LNCAP (cell line): ENCODE results near the gene IFIT2.

Experiments used
- TF ChIP-seq, protein P1 (sequence below): fragments of 450-650 bp; IDR thresholded peaks from 2 replicates; pipeline ENCODE4 v1.5.1; 2017; ENCODE audit warnings: mild to moderate bottlenecking

The IFIT2 gene

DNA sequence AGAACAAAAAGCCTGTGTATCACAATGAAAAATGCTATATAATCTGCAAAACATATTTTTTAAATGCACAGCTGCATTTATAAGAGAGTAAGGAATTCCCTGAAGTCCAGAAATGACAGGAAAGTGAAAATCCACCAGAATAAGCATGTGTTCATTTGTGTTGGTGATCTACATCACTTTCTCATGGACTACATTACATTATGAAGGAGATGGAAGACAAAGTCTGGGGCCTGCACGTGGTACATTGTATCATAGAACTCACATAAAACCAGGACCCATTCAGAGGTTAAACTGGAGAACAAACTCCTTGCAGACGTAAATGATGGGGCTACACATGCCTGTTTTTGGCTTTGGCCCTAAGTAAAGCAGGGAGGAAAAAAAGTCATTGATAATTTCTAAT is 42.3 kb downstream of the IFIT2 start:
- TF ChIP-seq, protein P1, sequence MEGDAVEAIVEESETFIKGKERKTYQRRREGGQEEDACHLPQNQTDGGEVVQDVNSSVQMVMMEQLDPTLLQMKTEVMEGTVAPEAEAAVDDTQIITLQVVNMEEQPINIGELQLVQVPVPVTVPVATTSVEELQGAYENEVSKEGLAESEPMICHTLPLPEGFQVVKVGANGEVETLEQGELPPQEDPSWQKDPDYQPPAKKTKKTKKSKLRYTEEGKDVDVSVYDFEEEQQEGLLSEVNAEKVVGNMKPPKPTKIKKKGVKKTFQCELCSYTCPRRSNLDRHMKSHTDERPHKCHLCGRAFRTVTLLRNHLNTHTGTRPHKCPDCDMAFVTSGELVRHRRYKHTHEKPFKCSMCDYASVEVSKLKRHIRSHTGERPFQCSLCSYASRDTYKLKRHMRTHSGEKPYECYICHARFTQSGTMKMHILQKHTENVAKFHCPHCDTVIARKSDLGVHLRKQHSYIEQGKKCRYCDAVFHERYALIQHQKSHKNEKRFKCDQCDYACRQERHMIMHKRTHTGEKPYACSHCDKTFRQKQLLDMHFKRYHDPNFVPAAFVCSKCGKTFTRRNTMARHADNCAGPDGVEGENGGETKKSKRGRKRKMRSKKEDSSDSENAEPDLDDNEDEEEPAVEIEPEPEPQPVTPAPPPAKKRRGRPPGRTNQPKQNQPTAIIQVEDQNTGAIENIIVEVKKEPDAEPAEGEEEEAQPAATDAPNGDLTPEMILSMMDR: no peak

DNA sequence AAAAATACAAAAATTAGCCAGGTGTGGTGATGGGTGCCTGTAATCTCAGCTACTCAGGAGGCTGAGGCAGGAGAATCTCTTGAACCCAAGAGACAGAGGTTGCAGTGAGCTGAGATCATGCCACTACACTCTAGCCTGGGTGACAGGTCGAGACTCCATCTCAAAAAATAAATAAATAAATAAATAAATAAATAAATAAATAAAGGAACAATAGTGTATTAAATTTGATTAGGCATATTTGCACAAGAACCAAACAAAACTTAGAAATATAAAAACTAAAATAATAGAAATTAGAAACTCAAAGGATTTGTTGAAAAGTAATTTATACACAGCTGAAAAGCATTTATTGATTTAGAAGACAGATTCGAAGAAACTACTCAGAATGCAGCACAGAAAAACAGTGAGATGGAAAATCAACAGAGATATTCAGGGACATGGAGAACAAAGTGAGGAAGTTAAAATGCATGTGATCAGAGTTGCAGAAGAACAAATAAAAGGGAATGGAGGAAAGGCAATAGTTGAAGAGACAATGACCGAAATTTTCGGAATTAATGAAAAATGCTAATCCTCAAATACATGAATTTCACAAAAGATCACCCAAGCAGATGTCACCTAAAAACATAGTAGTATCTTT is 43.6 kb downstream of the IFIT2 start:
- TF ChIP-seq, protein P1: no peak

DNA sequence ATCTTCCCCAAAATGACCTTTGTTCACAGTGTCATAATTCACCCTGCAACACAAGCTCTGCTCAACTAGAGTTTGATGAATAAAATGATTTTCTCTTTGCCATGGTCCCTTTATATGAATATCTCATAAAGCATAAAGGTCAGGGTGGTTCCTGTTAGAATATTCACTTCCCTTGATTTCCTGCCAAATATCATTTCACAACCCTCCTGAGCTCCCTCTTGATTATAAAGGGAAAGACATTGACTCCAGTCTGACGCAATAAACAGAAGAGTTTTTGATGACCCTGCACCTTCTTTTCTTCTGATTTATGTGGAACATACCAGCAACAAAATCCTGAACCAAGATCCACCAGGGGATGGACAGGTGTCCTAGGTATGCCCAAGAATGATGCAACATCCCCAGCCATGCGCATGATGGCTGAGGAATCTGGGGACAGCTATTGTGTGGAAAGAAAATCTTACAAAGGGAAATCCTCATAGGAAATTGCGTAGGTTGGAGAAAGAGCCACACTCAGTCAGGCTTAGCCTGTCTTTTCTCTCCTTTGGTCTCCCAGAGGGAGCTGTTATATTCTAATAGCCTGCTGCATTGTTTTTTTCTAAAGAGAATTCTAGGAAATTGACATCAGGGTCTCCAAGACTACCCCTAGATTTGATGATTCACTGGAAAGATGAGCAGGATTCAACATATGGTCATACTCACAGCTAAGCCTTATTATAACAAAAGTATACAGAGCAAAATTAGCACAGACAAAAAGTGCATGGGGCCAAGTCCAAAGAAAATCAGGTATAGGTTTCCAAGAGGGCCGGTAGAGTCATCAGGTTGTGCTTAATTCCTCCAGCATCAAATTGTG is 44.8 kb downstream of the IFIT2 start:
- TF ChIP-seq, protein P1: no peak

DNA sequence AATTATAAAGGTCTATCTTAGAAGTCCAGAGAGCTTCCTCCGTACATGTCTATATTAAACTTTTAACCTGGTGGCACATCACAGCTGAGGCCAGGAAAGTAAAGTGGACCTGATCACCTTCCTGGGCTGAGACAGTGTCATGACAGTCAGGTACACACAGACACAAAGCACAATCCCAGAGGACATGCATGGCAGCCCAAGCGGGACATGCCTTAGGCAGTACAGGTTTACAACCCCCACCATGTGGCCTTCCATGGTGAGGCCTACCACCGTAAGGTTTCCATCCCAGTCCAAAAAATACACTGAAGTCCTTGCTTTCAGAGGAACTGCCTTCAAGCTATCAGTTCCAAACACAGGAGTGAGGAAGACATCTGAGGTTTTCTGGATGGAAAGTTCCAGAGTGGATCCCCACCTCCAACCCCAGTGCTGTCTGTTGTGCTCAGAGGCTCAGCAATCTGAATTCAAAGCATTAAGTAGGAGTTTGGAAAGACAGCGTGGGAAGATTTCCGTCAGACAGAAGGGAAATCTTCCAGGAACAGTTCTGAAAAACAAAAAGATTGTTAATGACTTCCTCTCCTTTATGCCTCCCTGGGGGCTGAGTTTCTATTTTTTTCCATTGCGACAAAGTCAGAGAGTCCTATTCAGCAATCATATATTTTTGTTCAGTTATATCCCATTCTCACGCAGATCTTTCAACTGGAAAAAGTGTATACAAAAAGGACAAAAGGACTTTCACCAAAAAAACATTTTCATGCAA is 46.0 kb downstream of the IFIT2 start:
- TF ChIP-seq, protein P1: no peak

DNA sequence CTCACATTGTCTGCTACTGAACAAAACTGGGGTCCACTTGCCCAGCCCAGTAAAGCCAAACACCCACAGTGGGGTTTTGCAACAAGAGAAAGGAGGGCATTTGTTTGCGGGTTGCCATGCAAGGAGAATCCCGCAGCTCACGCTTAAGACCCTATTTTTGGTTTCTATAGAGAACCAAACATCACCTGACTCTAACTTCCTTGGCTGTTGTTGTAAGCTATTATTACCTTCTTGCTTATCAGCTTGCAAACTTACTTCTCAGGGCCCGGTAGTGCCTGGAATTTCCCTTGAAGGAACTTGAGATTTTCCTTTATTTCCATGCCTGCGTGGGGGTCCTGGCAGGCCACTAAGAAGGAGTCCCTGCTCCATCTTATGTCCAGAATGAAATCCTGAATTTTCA is 46.6 kb downstream of the IFIT2 start:
- TF ChIP-seq, protein P1: no peak

DNA sequence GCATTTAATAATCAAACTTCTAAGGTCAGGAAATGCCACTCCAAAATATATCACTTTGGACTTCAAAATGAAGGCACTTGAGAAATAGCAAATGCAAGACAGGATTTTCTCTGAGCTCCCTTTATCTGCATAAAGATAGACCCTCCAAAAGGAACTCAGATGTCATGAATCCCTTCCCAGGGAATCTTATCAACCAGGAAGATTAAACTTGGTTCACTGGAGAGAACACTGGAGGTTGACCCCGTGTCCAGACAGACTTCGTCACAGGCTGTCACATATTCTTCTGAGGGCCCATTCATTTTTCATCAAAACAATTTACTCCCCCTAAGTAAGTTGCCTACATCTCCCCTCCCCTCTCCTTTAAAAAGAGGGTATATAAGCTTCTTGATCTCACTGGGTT is 47.1 kb downstream of the IFIT2 start:
- TF ChIP-seq, protein P1: no peak

DNA sequence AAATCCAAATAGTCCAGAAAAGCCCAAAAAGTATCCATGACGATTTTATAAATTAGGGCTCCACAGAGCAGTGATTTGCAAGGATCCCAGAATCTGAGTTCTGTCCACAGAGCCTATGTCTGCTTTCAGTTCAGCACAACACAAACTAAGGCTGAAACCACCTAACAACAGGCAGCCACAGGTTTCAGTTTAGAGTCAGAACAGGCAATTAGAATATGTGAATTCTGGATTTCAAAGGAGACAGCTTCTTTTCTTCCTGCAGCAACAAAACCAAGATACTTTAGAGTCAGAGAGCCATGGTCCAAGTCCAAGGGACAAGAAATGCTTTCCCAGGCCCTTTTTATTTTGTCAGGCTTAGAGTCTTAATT is 49.5 kb downstream of the IFIT2 start:
- TF ChIP-seq, protein P1: no peak
